Daoy (cell line): Measurements from ENCODE around the gene TCERG1L. TPM values are rescaled to one million over a fixed set of nuclear protein-coding genes. Genes with fewer than 3 reads are reported as not detected.
"Not testable (repeated sequence)": the region's sequence is repeated elsewhere in the genome, so short reads cannot be mapped to it uniquely, and the experiment has no call there.

Source experiments
- DNase-seq: peaks from one replicate; pipeline ENCODE4 v3.0.0-alpha.2; 2015; ENCODE audit warnings: low read depth
- total RNA-seq: library from RNA; depleted of rRNA; stranded (reverse); fragments of >200 nt; shearing (Covaris generic); gene quantifications from 2 replicates; pipeline ENCODE4 v1.2.3, GENCODE V29; 2014

Gene TCERG1L
- total RNA-seq, 1 experiment from 2014 or later: not detected

DNA sequence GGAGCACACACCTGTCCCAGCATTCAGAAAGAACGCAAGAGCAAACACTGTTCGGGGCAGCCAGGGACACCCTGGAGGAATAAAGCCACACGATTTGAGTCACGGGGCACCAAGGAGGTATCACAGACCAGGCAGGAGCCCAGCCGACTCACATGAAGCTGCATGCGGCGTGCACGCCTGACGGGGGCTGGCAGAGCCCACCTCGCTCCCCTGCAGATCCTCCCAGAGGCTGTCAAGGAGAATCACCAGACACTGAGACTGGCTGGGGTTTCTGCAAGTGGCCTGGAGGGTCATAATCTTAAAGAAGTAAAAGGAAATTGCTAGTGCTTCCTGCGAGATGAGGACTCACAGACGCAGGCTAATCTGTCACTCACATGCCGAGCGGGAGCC, 61.6 kb downstream of the TCERG1L start:
- DNase-seq: no peak

DNA sequence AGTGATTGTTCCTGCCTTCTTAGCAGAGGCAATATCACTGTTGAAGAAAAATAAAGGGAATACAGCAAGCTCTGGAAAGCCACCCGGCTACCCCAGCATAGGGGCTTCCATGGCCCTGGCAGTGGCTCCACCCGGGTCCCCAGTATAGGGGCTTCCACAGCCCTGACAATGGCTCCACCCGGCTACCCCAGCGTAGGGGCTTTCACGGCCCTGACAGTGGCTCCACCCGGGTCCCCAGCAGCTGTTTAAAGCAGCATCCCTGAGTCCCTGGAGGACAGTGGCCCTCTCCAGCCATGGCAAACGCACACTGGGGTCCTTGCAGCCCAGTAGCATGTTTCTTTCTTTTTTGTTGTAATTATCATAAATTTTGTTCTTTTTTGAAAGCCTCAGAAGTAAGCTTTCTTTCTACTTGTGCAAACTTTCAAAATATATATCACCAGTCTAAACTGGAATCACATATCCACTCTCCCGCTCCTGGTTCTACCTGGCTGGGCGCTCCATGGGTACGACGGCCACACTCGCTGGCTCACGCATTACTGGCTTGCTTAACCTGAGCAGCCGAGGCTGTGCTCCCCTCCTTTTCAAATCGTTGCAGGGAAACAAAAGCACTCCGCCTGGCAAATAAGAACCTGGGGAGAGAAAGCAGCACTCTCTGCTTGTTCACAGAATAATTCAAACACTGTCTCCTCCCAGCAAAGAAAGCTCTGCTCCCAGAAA, 62.1 kb downstream of the TCERG1L start:
- DNase-seq: no peak

DNA sequence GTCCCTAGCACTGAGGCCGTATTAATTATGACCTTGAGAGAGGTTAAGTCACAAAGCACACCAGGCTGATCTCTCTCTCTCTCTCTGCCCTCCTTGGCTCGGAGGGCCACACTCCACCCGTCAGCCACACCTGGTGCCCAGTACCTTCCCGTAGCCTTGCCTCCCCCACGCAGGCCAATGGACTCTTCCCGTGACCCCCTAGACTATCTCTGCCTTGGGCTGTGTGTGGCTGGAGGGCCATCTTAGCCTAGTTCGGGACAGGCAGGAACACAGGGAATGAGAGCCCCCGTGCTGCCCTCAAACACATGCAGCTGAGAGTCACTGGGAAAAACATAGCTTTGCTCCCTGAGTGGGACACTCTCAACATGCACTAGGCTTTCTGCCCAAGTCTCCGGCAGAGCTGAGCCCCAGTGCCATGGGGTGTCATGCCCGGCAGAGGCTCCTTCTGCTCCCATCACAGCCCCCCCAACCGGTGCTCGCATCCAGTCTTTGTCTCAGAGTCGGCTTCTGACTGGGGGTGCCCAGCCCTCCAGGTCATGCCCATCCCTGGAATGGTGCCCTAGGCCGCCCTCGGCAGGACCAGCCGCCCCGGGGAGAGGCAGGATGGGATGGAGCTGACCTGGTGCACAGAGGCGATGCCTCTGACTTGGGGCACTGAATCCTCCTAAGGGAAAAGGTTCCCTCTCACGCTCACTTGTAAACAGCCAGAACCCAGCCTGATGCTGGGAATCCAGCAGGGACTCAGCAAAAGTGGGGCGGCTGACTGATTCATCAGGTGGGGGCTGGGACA, 63.0 kb downstream of the TCERG1L start:
- DNase-seq: no peak

DNA sequence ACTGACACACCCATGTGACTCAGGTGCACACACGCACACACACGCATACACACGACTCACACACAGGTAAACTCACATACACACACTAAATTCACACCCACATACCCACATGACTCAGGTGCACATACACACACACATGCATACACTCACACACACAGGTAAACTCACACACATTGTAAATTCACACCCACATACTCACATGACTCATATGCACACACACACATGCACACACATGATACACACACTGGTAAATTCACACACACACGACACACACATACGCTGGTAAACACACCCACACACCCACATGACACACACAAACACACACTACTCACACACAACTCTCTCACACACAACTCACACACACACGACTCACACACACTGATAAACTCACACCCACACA, 63.6 kb downstream of the TCERG1L start:
- no peak for DNase-seq

DNA sequence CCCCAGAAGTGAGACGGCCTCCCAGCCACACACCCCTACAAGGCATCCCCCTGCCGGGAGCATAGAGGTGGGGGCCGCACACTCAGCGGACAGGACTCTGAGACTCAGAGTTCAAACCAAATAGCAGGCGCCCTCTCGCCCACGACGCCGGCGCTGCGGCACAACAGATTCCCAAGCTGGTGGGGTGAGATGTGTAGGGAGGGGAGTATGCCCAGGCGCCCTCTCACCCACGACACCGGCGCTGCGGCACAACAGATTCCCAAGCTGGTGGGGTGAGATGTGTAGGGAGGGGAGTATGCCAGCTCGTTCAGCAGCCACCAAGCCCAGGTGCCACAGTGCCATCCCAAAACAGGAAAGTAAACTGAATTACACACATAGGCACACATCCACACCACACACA, 64.7 kb downstream of the TCERG1L start:
- DNase-seq: no peak

DNA sequence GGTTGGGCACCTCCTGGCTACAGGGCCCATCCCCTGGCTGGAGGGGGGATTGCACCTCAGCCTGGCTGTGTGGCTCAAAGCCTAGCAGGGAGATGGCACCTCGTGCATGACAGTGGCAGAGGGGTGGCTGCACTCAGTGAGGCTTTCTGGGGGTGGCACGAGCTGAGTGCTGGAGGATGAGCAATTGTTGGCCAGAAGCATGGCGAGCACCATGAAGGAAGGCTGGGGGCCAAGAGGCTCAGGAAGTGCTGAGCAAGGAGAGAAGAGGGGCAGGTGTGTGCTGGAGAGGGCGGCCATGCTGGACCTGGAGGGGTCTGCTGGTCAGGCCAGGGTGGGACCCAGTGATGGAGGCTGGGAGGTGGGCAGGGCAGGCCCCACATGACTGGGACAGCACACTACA, 65.4 kb downstream of the TCERG1L start:
- DNase-seq: no peak

DNA sequence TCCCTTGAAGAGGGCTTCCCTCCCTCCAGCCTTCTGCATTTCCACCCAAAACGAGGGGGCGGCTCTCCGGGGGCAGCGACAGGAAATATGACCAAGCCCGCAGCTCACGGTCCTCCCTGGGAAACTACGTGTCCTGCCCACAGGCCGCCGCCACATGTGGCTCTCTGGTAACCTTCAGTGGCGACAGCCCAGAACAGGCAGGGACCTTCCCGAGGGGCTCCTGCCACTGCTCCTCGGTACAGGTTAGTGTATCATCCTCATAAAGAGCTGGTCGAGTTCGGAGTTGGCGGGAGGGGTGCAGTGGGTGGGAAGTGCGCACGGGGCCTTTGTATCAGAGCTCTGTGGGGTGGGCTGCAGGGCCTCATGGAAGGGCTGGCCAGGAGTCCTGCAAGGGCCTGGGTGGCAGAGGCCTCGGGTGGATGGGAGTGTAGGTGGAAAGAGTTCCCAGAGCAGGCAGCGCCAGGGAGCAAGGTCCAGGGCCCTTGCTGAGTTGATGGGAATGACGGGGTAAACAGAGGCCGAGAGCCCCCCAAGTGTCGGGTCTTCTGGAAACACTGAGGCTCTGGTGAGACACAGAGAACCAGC, 66.0 kb downstream of the TCERG1L start:
- no peak for DNase-seq

DNA sequence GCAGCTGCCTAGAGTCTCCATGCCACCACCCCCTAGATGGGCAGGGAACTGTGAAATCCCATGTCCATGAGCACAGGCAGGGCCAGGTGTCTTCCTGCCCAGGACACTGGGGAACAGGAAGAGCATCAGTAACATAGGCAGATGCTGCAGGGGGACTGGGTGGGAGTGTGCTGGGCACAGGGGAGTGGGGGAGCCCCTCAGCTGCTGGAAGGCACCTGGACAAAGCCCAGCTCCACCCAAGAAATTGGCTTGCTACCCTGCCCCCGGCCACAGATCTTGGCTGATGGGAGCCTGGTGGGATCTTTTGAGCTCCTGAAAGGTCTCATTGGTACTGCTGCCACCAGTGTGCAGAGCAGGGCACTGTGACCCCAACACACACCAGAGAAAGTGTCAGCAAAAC, 66.7 kb downstream of the TCERG1L start:
- no peak for DNase-seq

DNA sequence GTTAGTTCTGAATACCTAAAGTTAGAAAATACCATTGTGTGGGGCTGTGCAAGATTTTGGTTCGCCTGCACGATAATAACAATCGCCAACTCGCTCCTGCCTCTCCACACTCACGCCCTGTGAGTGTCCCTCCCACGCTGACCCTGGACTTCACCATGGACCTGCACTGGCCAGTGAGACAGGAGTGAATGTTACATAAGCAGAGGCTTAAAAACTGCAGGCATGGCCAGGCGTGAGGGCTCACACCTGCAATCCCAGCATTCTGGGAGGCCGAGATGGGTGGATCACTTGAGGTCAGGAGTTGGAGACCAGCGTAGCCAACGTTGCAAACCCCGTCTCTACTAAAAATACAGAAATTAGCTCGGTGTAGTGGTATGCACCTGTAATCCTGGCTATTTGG, 68.4 kb downstream of the TCERG1L start:
- DNase-seq: no peak

DNA sequence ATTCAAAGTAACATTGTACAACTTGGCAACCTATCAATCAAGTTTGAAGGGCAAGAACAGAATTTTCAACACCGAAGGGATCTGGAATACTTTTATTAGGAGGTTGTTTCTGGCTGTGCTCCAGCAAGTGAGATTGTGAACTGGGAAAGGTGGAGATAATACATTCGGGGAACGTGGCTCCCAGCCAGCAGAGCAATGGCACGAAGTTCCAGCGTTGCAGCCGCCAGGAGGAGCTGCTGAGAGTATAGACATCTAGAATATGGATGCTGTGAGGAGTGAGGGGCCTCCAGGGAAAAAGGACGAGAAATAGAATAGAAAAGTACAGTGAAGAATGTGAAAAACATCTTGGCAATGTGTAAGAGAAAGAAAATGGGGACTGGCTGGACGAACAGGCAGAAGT, 69.5 kb downstream of the TCERG1L start:
- DNase-seq: no peak

DNA sequence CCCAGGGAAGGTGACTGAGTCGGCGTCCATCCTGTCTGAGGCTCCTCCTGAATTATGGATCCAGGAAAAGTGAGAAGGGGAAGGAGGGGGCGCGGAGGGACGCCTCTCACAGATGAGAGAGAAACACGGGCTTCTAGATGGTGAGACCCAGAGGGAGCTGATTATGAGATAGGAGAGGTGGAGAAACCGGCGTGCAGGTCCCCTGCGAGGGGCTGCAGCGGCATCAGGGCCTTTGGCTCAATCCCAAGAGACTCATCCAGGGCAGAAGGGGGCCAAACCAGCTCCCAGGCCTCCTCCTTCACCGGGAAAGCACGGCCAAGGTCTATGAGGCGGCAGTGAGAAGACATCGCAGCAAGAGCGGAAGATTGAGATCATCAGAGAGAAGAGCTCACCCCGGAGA, 70.8 kb downstream of the TCERG1L start:
- DNase-seq: no peak

DNA sequence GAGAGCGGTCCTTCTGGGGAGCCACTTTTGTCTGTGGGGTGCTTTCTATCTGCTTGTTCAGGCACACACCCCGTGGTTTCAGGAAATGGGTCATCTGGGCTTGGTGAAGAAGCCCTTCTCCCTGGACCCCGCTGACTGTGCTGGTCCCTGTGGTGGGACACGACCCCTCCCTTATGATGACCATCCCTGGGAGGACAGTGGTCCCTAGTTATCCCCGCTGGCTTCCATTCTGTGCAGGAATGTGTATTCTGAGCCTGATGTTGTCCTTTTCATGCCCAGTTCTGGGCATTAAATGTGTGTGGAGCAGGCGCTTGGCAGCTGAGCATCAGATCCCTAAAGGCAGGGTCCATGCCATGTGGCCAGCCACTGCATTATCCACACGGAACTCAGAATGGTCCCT, 71.6 kb downstream of the TCERG1L start:
- no peak for DNase-seq

DNA sequence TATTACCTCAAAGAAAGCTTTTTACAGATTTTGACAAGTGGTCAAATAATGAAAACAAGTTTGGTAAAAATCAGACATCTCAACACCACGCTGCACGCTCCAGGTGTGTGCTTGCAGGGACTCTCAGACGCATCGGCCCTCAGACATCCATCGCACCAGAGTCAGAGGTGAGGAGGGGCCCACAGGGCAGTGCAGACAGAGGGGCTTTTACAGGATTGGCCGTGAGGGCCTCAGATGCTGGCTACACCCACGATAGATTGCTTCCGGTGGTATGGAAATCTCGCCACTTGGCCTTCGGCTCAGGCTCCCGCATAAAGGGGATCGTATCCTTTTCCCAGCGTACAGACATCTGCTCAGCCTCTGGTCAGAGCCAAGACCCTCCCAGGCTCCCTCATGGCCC, 72.1 kb downstream of the TCERG1L start:
- no peak for DNase-seq

DNA sequence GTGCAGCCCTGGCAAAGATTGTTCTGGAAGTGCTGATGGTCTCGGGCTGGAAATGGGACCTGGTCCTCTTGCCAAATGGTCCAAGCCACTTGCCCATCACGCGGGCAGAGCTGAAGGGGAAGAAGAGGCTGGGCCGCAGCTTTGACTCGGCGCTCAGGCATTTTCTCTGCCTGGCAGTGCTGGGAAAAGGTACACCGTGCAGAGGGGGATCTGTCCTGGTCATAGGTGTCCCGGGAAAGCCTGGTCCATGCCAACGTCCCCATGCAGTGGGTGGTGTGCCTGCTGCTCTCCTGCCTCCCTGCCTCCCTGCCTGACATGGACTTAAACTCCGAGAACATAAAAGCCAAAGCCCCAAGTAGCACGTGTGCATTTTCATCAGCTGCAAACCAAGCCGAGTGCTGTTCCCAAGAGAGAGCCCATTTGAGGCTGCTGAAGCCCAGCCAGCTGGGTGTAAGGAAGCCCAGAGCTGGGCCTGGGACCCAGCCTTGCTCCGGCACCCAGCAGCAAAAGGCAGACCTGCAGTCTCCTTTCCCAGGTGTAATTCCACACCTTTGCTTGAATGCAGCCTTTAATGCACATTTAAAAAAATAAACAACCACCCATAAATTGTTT, 72.7 kb downstream of the TCERG1L start:
- no peak for DNase-seq

DNA sequence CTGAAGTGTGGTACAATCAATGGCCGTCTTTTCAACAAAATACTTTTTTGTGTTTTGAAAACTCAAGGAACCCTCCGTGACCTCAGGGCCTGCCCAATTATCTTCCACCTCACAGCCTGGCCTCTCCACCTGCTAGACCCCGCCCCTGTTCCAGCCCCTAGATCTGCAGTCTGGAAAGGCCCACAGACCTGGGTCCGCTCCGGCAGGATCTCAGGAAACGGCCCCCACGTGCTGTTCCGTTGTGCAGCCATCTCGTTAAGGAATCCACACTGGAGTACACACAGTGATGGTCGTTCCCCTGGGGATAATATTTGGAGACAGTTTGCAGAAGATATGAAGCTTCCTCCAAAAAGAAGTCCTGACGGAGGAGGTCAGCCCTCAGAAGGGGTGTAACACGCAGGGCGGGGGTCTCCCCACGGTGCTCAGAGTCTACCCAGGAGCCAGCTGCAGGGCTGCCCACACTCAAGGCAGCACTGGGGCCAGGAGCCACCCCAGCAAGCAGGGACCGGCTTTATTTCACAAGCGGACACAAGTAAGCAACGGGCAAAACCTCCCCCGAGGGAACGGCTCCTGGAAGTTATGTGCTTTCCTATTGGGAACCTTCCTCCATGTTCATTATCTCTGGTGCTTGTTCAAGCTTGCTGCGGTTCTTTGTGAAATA, 73.4 kb downstream of the TCERG1L start:
- DNase-seq: no peak

DNA sequence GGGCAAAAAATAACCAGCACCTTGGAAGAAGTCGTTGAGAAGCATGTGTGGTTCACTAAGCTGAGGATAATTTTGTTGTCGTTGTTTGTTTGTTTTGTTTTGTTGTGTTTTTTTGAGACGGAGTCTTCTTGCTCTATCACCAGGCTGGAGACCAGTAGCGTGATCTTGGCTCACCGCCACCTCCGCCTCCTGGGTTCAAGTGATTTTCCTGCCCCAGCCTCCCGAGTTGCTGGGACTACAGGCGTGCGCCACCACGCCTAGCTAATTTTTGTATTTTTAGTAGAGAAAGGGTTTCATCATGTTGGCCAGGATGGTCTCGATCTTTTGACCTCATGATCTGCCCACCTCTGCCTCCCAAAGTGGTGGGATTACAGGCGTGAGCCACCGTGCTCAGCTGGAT, 76.9 kb downstream of the TCERG1L start:
- DNase-seq: not testable (repeated sequence)

DNA sequence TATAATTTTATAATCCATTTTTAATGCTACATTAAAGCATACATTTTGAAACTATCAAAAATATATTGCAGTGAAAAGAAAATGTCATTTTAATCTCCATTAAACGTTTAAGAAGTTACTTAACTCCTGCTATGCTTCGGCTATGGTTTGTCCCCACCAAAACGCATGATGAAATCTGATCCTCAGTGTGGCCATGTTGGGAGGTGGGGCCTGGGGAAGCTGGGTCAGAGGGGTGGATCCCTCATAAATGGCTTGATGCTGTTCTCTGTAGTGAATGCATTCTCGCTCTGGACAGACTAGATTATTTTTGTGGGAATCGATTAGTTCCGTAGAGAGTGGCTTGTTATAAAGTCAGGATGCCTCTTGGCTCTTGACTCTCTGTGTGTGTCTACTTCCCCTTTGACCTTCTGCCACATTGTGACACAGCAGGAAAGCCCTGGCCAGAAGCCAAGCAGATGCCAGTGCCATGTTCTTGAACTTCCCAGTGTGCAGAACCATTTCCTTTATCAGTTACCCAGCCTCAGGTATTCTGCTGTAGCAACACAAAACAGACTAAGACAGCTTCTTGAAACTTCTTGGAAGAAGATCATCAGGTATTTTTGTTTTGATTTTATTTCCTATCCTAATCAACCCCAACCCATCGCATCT, 77.8 kb downstream of the TCERG1L start:
- DNase-seq: no peak

DNA sequence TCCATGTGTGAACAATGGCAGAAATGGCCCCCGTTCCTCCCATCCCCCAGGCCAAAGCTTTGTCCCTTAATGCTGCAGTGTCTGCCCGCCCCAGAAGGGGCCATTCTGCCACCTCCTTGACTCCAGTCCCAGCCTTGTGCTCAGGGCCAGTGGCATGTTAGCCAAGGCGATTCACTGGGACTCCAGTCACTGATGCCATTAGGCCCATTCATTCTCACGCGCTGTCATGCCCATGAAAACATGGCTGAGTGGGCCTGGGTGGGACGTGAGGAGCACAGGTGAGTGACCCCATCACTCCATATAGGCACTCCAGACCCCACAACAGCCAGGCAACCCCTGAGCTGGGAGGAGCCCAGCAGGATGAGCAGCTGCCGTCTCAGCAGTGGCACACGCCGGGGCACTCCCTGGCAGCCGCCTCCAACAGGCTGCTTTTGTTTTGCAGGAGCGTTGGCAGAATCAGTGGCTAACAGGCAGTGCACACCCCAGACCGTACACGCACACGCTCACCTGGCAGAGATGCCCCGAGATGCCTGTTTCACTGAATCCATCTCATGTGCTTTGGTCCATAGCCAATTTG, 79.5 kb downstream of the TCERG1L start:
- no peak for DNase-seq

DNA sequence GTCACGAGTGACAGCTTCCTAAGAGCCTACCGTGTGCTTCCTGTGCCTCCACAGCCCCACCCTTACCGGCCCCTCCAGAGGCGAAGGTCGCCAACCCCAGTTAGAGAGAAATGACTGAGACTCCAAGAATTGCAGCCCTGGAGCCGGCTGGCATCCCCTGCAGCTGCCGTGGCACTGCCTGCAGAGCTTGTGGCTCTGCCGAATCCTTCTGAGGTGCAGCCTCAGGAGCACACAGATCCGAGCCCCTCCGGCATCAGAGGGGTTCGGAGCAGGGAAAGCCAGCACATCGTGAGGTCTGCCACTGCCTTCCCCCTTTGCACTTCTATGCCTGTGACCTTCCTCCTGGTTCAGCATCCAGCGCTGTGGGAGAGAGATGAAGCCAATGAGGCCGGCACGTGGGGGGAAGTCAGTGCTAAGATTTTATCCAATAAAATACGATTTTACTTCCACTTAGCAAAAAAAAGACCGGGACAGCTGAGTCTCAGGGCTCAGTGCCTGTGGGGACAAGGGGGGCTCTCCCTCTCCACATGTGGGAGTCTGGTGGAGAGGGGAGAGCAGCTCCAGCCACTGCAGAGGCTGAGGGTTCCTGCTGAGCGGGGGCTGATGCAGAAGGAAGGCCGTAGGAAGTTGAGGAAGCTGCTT, 80.1 kb downstream of the TCERG1L start:
- DNase-seq: no peak

DNA sequence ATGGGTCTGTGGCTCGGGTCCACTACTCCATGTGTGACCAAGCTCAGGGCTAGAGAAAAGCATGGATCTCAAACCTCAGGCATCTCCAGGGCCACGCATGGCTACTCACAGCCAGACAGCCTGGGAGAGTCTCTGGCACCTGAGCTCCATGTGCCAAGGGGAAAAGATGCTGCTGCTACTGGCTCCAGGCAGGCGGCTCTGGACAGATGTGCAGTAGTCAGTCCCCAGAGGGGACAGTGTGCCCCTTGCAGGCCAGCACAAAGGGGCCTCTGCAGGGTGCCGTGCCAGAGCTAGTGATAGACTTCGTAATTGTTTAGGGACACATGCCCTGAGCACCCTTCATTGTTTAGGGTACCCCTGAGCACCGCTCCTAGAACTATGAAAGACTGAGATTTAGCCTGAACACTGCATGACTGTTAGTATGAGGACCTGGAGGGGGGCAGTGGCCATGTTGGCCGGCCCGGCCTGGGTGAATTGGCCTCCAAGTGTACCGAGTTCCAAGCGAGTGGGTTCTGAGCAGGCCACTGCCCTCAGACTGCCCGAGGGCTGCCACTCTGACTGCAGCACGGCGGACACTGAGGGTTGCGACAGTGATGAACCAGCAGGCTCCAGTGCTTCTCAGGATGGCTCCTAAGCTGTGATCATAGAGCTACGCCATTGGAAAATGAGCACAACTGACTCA, 80.7 kb downstream of the TCERG1L start:
- no peak for DNase-seq
